NCI-H345 treated with DMSO at 0.1 percent for 48 hours (cell line): ENCODE results near the gene MLLT6.

Experiments
- DNase-seq: peaks from one replicate; lab custom pipeline; 2025; ENCODE audit not compliant: unreplicated experiment; lab: John Stamatoyannopoulos, UW

MLLT6 gene

DNA sequence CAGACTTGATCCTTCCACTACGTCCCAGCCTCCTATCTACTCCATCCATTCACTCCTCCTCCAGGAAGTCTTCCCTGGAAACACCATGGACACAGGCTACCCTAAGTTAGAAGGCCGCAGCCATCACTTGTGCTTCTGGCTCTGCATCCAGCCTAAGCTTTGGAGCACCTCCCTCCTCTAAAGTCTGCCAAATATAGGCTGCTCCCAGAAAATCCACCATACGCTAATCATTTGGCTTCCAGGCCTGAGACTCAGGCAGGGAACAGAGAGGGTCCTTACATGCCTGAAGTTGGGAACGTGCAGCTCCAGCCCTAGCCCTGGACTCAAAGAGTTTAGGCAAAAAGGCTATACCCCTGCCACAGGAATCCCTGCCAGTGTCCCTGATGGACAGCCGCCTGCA lies 36.4 kb downstream of the MLLT6 start:
- no peak for DNase-seq

- DNase-seq: no peak
Measured at GRCh38 chr17:38741921-38742410, 36.9 kb downstream of the MLLT6 start.

- peak; percentile 10 for DNase-seq
Measured at GRCh38 chr17:38742411-38743308, 37.6 kb downstream of the MLLT6 start.

GRCh38 chr17:38743556-38744171 lies 38.6 kb downstream of the MLLT6 start:
- DNase-seq: peak; percentile 44

GRCh38 chr17:38745545-38745944 lies 40.5 kb downstream of the MLLT6 start:
- peak; percentile 92 for DNase-seq

DNA sequence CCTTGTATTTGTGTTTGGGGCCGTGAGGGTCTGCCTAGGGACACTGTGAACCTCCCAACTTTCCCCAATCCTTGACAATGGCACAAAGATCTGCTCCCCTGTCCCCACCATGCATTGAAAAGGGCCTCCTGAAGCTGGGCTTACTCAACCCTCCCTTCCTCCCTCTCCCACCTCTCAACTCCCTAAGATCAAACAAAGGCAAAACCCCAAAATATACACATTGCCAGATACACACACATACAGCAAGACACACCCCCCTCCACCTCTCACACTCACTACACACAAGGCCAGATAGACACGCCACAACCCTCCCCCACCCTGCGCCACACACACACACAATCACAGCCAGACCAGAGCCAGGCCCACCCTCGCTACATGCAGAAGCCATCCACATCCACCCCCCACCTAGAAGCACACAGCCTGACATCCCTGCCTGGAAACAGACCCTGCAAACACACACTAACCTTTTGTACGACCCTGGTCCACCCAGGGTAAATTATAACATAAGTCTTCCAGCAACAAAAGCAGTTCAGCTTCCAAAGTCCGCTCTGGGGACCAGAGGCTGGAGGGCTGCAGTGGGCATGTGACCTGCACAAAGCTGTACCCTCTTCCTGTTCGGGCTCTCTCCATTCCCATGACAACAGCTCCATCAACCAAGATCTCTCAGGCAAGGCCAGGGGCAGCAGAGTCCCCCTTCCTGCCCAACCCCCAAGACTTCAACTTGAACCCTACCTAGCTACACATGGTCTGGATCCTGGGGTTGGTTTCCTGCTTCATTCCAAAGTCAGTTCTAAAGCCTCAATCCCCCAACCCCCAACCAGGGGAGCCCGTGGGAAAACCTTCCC lies 41.2 kb downstream of the MLLT6 start:
- DNase-seq: no peak

GRCh38 chr17:38746849-38747462 lies 41.9 kb downstream of the MLLT6 start:
- no peak for DNase-seq

DNA sequence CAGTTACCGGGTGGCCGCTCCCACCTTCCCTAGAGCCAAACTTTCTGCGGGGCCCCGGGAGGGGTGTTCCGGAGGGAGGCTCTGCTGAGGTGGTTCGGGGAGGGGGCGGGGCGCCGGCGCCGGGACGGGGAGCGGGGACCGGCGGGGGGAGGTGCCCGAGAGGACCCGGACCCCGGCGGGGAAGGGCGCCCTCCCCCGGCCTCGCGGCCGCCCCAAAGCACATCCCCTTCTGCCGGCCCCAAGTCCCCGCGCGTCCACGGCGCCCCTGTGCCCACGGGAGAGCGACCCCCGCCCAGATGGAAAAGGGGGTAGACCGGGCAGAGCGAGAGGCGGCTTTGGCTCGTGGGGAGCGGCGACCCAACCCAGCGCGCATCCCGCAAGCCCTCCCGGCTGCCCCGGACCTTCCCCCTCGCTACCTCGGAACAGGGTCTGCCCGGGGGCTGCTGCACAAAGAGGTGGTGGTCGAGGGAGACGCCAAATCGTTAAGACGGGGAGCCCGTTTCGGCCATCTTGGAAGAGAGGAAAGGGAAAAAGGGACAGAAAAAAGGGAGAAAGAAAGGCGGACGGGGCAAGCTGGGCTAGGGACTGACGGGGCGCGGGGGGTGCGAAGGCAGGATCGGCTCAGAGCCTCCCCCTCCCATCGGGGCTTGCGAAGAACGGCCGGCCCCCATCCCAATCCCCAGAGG lies 42.5 kb downstream of the MLLT6 start:
- no peak for DNase-seq

GRCh38 chr17:38748149-38748891 lies 43.2 kb downstream of the MLLT6 start, which contains the start of gene PCGF2:
PCGF2 (minus strand) TSS chr17:38748336; CDS start chr17:38740402, 7,934 bp downstream.
- DNase-seq: peak; percentile 87

- DNase-seq: no peak
Measured at GRCh38 chr17:38748892-38749222, 43.8 kb downstream of the MLLT6 start.

GRCh38 chr17:38749223-38750043 lies 44.4 kb downstream of the MLLT6 start:
- peak; percentile 54 for DNase-seq

DNA sequence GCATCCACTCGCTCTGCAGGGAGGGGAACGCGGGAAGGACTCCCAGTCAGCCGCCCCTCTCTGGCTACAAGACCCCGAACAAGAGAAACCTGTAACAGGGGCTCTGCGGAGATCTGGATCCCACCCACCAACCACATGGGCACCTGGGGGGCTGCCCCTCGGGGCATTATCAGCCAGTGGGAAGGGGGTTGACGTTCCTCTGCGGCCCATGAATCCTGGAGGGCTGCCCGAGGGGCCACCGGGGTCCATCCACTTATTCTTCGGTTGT lies 44.9 kb downstream of the MLLT6 start:
- DNase-seq: no peak

GRCh38 chr17:38750312-38751121 lies 45.4 kb downstream of the MLLT6 start:
- peak; percentile 67 for DNase-seq

- peak; percentile 64 for DNase-seq
Measured at GRCh38 chr17:38751144-38751807, 46.2 kb downstream of the MLLT6 start.

- DNase-seq: peak; percentile 64
Measured at GRCh38 chr17:38751808-38752307, 46.8 kb downstream of the MLLT6 start.

DNA sequence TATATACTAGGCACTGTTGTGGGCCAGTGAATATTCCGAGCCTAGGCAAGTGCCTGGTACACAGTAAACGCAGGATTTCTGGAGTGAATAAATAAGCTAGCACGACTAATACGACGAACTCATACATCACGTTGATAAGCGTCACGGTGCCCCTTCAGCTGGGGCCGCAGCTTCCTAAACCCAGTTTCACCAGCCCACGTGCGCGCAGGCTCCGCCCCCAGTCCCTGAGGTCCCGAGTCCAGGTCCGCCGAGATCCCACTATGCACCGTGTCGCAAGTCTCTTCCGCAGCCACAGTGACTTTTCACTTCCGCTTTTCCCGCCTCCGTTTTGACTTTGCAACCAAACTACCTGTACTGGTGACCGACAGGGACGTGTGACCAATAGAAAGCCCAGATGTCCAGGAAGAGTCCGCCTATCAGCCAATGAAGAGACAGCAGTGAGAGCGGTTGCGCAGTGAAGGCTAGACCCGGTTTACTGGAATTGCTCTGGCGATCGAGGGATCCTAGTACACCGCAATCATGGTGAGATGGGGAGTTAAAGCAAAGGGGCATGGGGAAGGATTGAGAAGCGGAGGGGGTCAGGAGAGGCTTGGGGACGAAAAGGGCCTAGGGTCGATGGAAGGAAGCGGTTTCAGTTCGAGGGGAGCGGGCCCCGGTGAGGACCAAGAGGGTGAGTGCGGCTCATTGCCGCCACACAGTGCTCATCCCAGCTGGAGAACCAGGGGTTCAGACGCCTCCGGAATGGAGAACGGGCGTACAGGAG lies 47.4 kb downstream of the MLLT6 start, which contains the start of gene PSMB3:
TSS of gene PSMB3 (plus strand) at position 434 of the 763 bp plus-strand sequence. CDS start at position 520, 86 bp downstream.
- peak; percentile 99 for DNase-seq
